ENCODE measurements around the gene CD74.

DNA sequence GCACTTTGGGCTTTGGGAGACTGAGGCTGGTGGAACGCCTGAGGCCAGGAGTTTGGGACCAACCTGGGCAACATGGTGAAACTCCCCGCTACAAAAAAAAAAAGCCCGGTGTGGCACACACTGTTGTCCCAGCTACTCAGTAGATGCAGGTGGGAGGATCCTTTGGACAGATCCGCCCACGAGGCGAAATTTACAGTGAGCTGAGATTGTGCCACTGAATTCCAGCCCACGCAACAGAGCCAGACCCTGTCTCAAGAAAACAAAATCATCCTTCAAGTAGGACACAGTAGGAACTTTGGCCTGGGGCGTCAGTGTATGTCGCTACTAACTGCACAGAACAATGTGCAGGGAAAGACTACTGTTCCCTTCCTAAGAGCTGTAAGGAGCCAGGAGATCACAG, 32.1 kb upstream of the CD74 start:
- TF ChIP-seq, protein P1, sequence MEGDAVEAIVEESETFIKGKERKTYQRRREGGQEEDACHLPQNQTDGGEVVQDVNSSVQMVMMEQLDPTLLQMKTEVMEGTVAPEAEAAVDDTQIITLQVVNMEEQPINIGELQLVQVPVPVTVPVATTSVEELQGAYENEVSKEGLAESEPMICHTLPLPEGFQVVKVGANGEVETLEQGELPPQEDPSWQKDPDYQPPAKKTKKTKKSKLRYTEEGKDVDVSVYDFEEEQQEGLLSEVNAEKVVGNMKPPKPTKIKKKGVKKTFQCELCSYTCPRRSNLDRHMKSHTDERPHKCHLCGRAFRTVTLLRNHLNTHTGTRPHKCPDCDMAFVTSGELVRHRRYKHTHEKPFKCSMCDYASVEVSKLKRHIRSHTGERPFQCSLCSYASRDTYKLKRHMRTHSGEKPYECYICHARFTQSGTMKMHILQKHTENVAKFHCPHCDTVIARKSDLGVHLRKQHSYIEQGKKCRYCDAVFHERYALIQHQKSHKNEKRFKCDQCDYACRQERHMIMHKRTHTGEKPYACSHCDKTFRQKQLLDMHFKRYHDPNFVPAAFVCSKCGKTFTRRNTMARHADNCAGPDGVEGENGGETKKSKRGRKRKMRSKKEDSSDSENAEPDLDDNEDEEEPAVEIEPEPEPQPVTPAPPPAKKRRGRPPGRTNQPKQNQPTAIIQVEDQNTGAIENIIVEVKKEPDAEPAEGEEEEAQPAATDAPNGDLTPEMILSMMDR (conservative IDR thresholded peaks at IDR 0.05; ENCODE audit: low read depth, low read length) = no peak
- TF ChIP-seq EZH2 (IDR thresholded peaks at IDR 0.05; ENCODE audit: low read length, unreplicated experiment) (no peak), EZH2phosphoT487 (IDR thresholded peaks at IDR 0.05; ENCODE audit: borderline replicate concordance, low read length) (no peak)

Measured in PC-3 (cell line).